Urothelium cell line (cell line): Measurements from ENCODE around the gene UGT1A1.
"Not testable (repeated sequence)": the region's sequence is repeated elsewhere in the genome, so short reads cannot be mapped to it uniquely, and the experiment has no call there.

Source experiments
- DNase-seq: peaks from one replicate; pipeline ENCODE4 v3.0.0; 2011; ENCODE audit warnings: low spot score, mixed read lengths
- FAIRE-seq: peaks from 2 replicates; lab custom pipeline; 2011; peaks lifted over from hg19 to GRCh38; lab: Jason Lieb, UNC

UGT1A1 gene

DNA sequence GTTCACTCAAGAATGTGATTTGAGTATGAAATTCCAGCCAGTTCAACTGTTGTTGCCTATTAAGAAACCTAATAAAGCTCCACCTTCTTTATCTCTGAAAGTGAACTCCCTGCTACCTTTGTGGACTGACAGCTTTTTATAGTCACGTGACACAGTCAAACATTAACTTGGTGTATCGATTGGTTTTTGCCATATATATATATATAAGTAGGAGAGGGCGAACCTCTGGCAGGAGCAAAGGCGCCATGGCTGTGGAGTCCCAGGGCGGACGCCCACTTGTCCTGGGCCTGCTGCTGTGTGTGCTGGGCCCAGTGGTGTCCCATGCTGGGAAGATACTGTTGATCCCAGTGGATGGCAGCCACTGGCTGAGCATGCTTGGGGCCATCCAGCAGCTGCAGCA, at the start of gene UGT1A1:
Gene UGT1A1, plus strand, starts transcription at position 228 of the 400 bp plus-strand sequence. Its CDS starts 18 bp downstream, at position 246.
- no peak for DNase-seq
- FAIRE-seq = no peak

DNA sequence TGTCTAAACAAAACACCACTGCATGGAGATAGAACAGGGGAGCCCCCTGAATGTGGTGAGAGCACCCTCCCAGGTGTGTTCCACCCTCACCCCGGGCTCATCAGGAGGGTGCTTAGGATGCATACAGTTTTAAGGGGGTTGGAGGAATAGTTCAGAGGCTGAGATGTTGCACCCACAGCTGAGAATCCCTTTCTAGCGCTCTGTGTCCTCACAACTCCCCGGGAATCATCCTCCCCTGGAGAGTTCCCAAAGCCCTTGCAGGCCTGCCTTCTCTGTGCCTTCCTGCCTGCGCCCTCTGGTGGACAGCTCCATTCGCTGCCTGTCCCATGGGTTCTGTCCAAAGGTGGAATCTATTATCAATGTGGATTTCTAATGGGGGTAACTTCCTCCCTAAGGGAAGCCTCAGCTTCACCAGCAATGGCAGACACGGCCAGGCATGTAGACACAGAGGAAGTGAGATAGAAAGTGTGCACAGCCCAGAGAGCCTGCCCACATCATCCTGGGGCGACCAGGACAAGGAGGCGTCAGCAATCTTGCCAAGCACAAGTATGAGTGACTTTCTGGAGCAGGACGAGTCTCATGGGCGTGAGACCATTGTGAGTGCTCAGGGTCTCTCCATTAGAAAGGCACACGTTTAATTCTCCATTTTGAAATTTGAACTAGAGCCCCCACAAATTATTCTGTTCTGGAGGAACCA, 48.6 kb upstream of the UGT1A1 start:
- DNase-seq = peak; percentile 75
- FAIRE-seq = peak; percentile 20

DNA sequence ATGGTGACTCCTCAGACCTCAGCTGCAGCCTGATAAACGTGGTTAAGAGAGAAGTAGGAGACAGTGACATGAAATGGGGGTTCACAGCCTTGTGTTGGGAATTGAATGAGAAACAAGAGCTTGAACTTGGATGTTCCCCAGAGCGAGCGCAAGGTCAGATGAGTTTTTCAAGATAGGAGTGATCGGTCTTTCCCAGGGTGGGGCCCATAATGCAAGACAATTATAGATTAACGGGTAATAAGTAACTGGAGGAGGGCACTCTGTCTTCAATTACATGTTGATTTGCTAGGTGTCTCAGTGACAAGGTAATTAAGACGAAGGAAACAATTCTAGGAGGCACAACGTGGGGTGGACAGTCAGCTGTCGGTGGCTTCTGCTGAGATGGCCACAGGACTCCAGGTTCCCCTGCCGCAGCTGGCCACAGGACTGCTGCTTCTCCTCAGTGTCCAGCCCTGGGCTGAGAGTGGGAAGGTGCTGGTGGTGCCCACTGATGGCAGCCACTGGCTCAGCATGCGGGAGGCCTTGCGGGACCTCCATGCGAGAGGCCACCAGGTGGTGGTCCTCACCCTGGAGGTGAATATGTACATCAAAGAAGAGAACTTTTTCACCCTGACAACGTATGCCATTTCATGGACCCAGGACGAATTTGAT, 47.3 kb upstream of the UGT1A1 start, which contains the start of gene UGT1A5:
Gene UGT1A5, plus strand, starts transcription at position 297 of the 651 bp plus-strand sequence. Its CDS starts 85 bp downstream, at position 382.
- DNase-seq (no peak), FAIRE-seq (no peak)

DNA sequence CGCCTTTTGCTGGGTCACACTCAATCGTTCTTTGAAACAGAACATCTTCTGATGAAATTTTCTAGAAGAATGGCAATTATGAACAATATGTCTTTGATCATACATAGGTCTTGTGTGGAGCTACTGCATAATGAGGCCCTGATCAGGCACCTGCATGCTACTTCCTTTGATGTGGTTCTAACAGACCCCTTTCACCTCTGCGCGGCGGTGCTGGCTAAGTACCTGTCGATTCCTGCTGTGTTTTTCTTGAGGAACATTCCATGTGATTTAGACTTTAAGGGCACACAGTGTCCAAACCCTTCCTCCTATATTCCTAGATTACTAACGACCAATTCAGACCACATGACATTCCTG, 46.8 kb upstream of the UGT1A1 start:
- no peak for DNase-seq
- no peak for FAIRE-seq

DNA sequence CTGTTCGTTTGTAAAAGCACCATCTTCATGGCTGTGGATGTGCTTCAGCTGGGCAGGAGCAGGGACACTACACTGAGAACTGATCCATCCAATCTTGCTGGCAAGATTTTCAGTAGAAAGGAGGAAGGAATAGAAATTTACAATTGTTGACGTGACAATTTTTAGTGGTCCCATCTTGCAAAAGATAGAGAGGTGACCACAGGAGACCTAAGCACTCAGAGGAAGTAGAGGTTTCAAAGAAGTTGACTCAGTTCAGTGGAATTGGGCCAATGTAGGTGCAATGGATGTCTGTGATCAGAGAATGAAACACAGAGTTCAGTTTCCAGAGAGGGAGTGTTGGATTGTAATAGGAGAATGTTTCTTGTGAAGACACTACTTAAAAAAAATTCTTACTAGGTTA, 45.9 kb upstream of the UGT1A1 start:
- no peak for FAIRE-seq
- no peak for DNase-seq

DNA sequence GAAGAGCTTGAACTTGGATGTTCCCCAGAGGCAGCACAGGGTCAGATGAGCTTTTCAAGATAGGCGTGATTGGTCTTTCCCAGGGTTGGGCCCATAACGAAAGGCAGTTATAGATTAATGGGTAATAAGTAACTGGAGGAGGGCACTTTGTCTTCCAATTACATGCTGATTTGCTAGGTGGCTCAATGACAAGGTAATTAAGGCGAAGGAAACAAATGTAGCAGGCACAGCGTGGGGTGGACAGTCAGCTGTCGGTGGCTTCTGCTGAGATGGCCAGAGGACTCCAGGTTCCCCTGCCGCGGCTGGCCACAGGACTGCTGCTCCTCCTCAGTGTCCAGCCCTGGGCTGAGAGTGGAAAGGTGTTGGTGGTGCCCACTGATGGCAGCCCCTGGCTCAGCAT, 41.5 kb upstream of the UGT1A1 start, which contains the start of gene UGT1A4:
Gene UGT1A4, plus strand, starts transcription at position 185 of the 400 bp plus-strand sequence. Its CDS starts 85 bp downstream, at position 270.
- DNase-seq (no peak), FAIRE-seq (no peak)

DNA sequence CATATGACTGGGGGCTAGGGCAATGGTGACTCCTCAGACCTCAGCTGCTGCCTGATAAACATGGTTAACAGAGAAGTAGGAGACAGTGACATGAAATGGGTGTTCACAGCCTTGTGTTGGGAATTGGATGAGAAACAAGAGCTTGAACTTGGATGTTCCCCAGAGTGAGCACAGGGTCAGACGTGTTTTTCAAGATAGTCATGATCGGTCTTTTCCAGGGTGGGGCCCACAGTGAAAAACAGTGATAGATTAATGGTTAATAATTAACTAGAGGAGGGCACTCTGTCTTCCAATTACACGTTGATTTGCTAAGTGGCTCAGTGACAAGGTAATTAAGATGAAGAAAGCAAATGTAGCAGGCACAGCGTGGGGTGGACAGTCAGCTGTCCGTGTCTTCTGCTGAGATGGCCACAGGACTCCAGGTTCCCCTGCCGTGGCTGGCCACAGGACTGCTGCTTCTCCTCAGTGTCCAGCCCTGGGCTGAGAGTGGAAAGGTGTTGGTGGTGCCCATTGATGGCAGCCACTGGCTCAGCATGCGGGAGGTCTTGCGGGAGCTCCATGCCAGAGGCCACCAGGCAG, 31.3 kb upstream of the UGT1A1 start, which contains the start of gene UGT1A3:
Gene UGT1A3, plus strand, starts transcription at position 320 of the 579 bp plus-strand sequence. Its CDS starts 85 bp downstream, at position 405.
- no peak for FAIRE-seq

DNA sequence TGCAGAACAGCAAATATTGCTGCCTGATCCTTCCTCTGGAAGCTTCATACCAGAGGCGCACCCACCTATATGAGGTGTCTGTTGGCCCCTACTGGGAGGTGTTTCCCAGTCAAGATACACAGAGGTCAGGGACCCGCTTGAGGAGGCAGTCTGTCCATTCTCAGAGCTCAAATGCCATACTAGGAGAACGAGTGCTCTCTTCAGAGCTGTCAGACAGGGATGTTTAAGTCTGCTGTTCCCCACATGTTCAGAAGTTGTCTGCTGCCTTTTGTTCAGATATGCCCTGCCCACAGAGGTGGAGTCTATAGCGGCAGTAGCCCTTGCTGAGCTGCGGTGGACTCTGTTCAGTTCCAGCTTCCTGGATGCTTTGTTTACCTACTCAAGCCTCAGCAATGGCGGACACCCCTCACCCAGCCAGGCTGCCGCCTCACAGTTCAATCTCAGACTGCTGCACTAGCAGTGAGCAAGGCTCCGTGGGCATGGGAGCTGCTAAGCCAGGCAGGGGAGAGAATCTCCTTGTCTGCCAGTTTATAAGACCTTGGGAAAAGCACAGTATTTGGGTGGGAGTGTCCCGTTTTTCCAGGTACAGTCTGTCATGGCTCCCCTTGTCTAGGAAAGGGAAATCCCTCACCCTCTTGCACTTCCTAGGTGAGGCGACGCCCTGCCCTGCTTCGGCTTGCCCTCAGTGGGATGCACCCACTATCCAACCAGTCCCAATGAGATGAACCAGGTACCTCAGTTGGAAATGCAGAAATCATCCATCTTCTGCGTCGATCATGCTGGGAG, 23.0 kb upstream of the UGT1A1 start:
- DNase-seq, FAIRE-seq: not testable (repeated sequence)

More for the DNA sequence above, 31.3 kb upstream of the UGT1A1 start, which contains the start of gene UGT1A3:
- no peak for DNase-seq

DNA sequence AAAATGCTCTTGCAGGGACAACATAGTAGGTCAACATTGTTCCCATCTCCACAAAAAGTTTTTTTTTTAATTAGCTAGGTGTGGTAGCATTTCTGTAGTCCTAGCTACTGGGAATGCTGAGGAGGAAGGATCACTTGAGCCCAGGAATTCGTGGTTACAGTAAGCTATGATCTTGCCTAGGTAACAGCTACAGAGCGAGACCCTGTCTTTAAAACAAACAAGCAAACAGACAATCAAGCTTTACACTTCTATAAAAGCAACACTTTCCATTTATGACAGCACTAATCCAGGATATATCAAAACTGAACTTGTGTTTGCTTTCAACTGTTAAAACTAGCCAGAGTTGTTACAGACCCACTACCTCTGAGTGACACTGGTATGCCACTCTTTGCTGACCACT, 19.2 kb upstream of the UGT1A1 start:
- DNase-seq (no peak), FAIRE-seq (no peak)

DNA sequence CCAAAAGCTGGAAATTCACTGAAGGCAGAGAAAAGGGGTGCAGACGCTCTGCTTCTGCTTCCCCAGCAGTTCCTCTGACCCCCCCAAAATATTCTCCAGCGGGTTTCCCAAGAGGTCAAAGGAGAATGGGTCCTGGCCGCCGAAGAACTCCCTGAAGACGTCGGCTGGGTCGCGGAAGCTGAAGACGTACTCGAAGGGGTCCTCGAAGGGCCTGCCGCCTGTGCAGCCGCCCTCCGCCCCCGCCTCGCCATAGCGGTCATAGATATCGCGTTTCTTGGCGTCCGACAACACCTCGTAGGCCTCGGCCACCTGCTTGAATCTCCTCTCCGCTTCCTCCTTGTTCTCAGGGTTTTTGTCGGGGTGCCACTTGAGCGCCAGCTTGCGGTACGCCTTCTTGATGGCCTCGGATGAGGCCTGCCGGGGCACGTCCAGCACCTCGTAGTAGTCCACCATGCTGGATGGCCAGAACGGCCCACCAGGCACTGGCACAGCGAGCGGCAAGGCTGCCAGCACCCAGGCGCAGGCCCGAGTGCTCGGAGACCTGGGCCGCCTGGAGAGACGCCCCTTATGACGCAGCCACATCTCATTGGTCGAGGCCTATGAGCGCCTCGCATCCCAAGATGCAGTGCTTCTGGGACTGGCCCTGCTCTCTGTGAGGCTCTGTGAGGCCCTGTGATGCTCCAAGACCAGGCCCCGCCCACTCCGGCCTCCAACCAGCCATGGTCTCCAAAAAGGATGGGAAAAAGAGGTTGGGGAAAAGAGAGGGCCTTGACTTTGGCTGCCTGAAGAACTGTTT, 16.4 kb upstream of the UGT1A1 start:
- FAIRE-seq (no peak), DNase-seq (no peak)

DNA sequence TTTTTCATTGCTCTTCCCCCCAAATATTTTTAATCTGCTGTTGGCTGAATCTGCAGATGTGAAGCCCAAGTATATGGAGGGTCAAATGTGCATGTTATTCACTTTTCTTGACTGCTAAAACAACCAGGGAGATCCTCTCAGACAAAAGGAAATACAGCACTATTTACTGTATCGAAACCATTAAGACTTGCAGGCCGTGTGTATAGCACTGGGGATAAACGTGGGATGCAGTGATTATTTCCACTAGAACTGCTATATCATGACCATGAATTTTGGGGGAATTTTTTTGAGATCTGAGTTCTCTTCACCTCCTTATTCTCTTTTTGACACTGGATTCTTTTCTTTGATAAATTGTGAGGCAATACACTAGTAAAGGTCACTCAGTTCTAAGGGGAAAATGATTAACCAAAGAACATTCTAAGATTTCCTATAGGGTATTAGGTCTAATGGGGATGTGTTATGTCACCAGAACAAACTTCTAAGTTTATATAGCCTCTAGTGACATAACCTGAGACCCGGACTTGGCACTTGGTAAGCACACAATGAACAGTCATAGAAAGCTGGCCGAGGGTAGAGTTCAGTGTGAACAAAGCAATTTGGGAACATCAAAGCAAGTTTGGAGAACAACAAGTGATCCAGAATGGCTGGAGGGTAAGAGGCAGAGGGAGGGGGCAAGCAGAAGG, 14.9 kb upstream of the UGT1A1 start:
- FAIRE-seq = no peak

DNA sequence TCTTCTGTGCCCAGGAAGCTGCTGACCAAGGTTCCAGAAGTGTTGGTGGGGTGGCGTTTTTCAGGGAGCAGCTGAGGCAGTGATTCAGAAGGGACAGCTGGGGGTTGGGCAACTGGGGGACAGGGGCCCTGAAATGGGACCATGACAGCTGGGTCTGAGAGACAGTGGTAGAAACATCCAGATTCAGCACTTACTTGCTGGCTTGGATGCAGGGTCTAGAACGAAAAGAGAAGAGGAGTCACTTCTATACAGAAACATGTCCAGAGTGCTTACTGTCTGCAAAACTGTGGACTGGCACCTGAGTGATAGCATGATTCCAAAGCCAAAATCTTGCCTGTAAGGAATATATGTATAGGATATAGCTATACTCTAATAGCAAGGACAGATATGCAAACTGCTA, 14.2 kb upstream of the UGT1A1 start:
- not testable (repeated sequence) for FAIRE-seq, DNase-seq

More for the DNA sequence above, 14.9 kb upstream of the UGT1A1 start:
- DNase-seq = no peak

DNA sequence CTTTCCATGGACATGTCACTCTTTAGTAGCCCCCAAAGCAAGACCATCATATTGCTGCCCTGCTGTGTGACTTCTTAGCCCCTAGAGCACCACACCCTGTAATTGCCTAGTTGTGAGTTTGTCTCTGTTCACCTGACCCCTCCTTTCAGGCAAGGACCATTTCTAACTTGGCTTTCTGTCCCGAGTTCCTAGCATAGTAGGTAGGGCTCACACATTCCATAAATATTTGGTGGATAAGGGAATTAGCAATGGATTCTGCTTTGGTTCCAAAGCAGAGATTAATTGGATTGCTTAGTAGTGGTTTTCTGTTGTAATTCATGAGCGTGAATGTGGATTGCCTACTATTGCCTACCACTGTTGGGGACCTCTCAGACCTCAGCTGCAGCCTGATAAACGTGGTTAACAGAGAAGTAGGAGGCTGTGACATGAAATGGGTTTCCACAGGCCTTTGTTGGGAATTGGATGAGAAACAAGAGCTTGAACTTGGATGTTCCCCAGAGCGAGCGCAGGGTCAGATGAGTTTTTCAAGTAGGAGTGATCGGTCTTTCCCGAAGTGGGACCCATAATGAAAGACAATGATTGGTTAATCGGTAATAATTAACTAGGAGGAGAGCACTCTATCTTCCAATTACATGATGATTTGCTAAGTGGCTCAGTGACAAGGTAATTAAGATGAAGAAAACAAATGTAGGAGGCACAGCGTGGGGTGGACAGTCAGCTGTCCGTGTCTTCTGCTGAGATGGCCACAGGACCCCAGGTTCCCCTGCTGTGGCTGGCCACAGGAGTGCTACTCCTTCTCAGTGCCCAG, 13.4 kb upstream of the UGT1A1 start:
- DNase-seq (no peak), FAIRE-seq (peak; percentile 86)

DNA sequence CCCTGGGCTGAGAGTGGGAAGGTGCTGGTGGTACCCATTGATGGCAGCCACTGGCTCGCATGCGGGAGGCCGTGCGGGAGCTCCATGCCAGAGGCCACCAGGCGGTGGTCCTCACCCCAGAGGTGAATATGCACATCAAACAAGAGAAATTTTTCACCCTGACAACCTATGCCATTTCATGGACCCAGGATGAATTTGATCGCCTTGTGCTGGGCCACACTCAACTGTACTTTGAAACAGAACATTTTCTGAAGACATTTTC, 12.9 kb upstream of the UGT1A1 start:
- DNase-seq (no peak), FAIRE-seq (no peak)

DNA sequence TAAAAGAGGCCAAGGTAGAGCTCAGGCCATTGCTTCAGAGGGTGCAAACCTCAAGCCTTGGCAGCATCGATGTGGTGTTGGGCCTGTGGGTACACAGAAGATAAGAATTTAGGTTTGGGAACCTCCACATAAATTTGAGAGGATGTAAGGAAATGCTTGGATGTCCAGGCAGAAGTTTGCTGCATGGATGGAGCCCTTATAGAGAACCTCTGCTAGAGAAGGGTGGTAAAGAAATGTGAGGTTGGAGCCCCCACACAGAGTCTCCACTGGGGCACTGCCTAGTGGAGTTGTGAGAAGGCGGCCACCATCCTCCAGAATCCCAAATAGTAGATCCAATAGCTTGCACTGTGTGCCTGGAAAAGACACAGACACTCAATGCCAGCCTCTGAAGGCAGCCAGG, 9.4 kb upstream of the UGT1A1 start:
- FAIRE-seq, DNase-seq: not testable (repeated sequence)

DNA sequence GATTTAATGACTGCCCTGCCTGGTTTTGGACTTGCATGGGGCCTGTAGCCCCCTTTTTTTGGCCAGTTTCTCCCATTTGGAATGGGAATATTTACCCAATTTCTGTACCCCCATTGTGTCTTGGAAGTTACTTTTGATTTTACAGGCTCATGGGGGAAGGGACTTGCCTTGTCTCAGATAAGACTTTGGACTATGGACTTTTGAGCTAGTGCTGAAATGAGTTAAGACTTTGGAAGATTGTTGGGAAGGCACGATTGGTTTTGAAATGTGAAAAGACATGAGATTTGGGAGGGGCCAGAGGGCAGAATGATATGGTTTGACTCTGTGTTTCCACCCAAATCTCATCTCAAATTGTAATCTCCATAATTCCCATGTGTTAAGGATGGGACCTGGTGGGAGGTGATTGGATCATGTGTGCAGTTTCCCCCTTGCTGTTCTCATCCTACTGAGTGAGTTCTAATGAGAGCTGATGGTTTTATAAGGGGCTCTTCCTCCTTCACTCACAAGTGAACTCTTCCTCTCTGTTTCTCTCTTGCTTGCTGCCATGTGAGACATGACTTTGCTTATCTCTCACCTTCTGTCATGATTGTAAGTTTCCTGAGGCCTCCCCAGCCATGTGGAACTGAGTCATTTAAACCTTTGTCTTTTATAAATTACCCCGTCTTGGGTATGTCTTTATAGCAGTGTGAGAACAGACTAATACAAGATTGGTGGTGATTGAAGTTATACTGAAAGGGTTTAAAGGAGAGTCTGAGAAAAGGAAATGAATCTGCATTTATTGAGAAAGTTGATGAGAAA, 8.7 kb upstream of the UGT1A1 start:
- not testable (repeated sequence) for FAIRE-seq

DNA sequence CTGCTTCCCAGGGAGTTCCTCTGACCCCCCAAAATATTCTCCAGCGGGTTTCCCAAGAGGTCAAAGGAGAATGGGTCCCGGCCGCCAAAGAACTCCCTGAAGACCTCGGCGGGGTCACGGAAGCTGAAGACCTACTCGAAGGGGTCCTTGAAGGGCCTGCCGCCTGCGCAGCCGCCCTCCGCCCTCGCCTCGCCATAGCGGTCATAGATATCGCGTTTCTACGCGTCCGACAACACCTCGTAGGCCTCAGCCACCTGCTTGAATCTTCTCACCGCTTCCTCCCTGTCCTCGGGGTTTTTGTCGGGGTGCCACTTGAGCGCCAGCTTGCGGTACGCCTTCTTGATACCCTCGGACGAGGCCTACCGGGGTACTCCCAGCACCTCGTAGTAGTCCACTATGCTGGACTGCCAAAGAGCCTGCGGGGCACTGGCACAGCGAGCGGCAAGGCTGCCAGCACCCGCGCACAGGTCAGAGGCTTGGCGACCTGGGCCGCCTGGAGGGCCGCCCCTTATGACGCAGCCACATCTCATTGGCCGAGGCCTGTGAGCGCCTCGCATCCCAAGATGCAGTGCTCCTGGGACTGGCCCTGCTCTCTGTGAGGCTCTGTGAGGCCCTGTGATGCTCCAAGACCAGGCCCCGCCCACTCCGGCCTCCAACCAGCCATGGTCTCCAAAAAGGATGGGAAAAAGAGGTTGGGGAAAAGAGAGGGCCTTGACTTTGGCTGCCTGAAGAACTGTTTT, 5.0 kb upstream of the UGT1A1 start:
- DNase-seq (no peak), FAIRE-seq (no peak)

More for the DNA sequence above, 8.7 kb upstream of the UGT1A1 start:
- DNase-seq = not testable (repeated sequence)
